Motor neuron (in vitro differentiated cells): ENCODE data around the gene PKD2. TPM values are rescaled to one million over a fixed set of nuclear protein-coding genes. Genes with fewer than 3 reads are reported as not detected.
"Not testable (repeated sequence)": the region's sequence is repeated elsewhere in the genome, so short reads cannot be mapped to it uniquely, and the experiment has no call there.

Experiments
- ATAC-seq, 8 experiments: fragments of 200-7000 bp; cut with Tn5 transposase; replicated peaks in 6 of 8; 2 replicates each; pipeline ENCODE4 v1.8.0; 2021; ENCODE audit warnings: mild to moderate bottlenecking in 8 of 8, moderate library complexity in 8 of 8
- H3K27ac ChIP-seq, 2 donors: fragments of 250-450 bp; sonication (Bioruptor Pico); 2 replicates each; pipeline ENCODE4 v1.9.0; 2021; ENCODE audit warnings: antibody characterized with exemption in 2 of 2, mild to moderate bottlenecking in 2 of 2, moderate library complexity in 1 of 2
- H3K4me1 ChIP-seq, 2 donors: fragments of 250-450 bp; sonication (Bioruptor Pico); replicated peaks in 1 of 2; 2 replicates each; pipeline ENCODE4 v1.6.1; 2021; ENCODE audit warnings: antibody characterized with exemption in 2 of 2, mild to moderate bottlenecking in 2 of 2, moderate library complexity in 1 of 2
- H3K4me3 ChIP-seq, 5 donors: fragments of 250-450 bp; sonication (Bioruptor Pico); 2 replicates each; pipeline ENCODE4 v1.9.0; 2021; ENCODE audit warnings: antibody characterized with exemption in 5 of 5, mild to moderate bottlenecking in 5 of 5, moderate library complexity in 4 of 5
- WGBS, 10 experiments: fragments of 450-650 bp; shearing (Covaris generic); methylation state at CpG; one replicate each; pipeline ENCODE4 v1.0.0; 2022; 5-methylcytosine and 5-hydroxymethylcytosine counted together
- in situ Hi-C, 9 experiments: fragments of 400-800 bp; cut with MboI; loops; one replicate each; pipeline ENCODE4 v1.15.0; 2021; ENCODE audit warnings: low sequenced_read_pairs in 9 of 9, low pct_unique_long_range_greater_than_20kb in 2 of 9; ENCODE audit not compliant: unreplicated experiment in 9 of 9
- total RNA-seq, 8 experiments: library from RNA; unstranded; fragments of 300-600 nt; gene quantifications; 2 replicates each; pipeline versions ENCODE4 v1.2.3 to v1.2.4, GENCODE V29; 2022

The PKD2 gene
- total RNA-seq, 8 experiments from 2014 or later: 13.3 to 34.7 (median 16.3) TPM

DNA sequence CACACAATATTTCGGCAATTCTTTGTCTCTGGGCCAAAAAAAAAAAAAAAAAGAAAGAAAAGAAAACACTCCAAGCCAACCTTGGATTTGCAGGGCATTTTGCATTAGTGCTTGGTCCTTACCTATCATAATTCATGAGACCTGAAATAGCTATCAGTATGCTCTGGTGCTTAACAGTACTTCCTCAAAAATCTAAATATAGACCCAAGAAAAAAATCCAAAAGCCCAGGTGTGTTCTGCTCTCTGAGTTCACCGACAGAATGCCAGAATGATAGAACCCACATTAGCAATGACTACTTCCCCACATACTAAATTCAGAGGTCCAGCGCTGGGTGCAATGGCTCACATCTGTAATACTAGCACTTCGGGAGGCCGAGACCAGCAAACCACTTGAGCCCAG is 108.2 kb downstream of the PKD2 start:
- ATAC-seq: no peak
- in situ Hi-C loops: no loop called here
- Histone ChIP-seq H3K27ac (no peak overlapping the region), H3K4me1 (no peaks in the 10 kb centered on the region), H3K4me3 (no peak overlapping the region)
- WGBS, 10 experiments: 45 to 100% (median 93%) methylated on average over 1 to 5 of the region's 5 CpGs; no CpG with 5 or more reads in 1 of the 10 experiments

DNA sequence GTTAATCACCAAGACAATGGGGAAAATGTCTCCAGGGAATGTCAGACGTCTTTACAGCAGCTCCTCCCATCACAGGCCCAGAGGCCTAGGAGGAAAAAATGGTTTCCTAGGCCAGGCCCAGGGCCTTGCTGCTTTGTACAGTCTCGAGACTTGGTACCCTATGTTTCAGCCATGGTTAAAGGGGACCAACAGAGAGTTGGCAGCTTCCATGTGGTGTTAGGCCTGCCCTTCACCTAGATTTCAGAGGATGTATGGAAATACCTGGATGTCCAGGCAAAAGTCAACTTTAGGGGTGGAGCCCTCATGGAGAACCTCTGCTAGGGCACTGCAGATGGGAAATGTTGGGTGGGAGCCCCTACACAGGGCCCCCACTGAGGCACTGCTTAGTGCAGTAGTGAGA is 112.5 kb downstream of the PKD2 start:
- no peak overlapping the region for H3K4me3 ChIP-seq
- in situ Hi-C loops: no loop called here
- no peak overlapping the region for H3K27ac ChIP-seq
- ATAC-seq: no peak
- H3K4me1 ChIP-seq: no peaks in the 10 kb centered on the region
- WGBS, 10 experiments: 0 to 50% (median 35%) methylated on average over 1 to 2 of the region's 2 CpGs; no CpG with 5 or more reads in 4 of the 10 experiments

DNA sequence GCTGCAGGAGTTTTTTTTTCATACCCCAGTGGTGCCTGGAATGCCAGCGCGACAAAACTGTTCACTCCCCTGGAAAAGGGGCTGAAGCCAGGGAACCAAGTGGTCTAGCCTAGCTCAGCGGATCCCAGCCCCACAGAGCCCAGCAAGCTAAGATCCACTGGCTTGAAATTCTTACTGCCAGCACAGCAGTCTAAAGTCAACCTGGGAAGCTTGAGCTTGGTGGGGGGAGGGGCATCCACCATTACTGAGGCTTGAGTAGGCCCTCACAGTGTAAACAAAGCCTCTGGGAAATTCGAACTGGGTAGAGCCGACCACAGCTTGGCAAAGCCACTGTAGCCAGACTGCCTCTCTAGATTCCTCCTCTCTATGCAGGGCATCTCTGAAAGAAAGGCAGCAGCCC is 114.8 kb downstream of the PKD2 start:
- WGBS, 10 experiments: 57 to 100% (median 100%) methylated on average over 1 to 4 of the region's 5 CpGs; no CpG with 5 or more reads in 4 of the 10 experiments
- in situ Hi-C loops, ATAC-seq, H3K4me3 ChIP-seq, H3K27ac ChIP-seq, H3K4me1 ChIP-seq: not testable (repeated sequence)

Other genes starting within 250 kb of the PKD2 start
- 1 to 10 TPM in 3 of 8 experiments, under 1 TPM in 3, not detected in 2; 0.14 to 6.0 (median 1.5) TPM for gene IBSP, start 208.1 kb upstream of the PKD2 start, total RNA-seq
- gene MEPE, start 174.7 kb upstream of the PKD2 start, total RNA-seq: under 1 TPM in 3 of 8 experiments, not detected in 5; 0.17 to 0.43 (median 0.28) TPM
- gene SPP1, start 31.9 kb upstream of the PKD2 start, total RNA-seq: 100 to 1,000 TPM in 1 of 8 experiments, 10 to 100 TPM in 3, 1 to 10 TPM in 2, not detected in 2; 1.8 to 240 (median 36.5) TPM
- gene ABCG2, start 151.0 kb downstream of the PKD2 start, total RNA-seq: 10 to 100 TPM in 1 of 8 experiments, under 1 TPM in 7; 0.05 to 39.6 (median 0.31) TPM